Right hindlimb (tissue), 1 donor: ENCODE data around the gene C3.
"Not testable (repeated sequence)": the region's sequence is repeated elsewhere in the genome, so short reads cannot be mapped to it uniquely, and the experiment has no call there.

ENCODE experiments used
- DNase-seq: peaks from one replicate; pipeline ENCODE4 v3.0.0-alpha.2; 2018

The C3 gene

DNA sequence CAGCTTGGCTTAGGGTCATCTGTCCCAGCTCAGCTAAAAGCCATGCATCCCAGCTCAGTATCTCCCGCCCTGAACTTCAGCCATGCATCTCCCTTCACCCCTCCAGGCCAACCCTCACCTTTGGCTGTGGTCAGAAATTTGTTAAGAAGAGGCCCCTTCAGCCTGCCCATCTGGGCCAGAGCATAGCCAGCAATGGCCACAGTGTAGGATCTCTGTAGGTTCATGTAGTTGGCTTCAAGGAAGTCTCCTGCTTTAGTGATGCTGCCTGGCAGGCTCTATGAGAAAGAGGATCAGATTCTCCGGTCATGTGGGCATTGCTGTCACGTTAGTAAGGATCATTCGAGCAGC, 33.8 kb downstream of the C3 start:
- no peak for DNase-seq

DNA sequence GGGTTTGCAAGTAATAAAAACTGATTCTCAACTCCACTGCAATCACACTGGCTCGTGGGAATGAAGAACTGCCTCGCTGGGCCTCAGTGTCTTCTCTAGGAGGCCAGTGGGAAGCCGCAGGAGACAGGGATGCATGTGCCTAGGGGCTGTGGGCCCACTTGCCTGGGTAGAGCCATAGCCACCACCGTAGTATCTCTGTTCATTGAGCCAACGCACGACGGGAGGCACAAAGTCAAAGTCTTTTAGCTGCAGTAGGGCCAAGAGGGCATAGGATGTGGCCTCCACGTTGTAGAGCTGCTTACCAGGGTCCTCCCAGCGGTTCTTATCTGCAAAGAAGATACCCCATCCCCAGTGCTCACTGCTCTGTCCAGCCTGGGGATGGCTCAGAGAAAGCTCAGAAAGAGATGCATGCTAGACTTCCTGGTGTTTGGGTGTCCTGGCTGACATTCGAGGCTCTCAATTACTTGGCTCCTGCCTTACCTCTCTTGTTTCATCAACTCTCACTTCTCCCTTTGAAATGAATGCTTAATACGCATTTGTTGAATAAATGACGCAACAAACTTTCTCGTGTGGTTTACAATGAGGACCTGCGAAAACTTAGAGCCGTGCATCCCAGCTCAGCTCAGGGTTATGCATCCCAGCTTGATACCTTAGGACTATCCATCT, 34.4 kb downstream of the C3 start:
- DNase-seq: no peak

DNA sequence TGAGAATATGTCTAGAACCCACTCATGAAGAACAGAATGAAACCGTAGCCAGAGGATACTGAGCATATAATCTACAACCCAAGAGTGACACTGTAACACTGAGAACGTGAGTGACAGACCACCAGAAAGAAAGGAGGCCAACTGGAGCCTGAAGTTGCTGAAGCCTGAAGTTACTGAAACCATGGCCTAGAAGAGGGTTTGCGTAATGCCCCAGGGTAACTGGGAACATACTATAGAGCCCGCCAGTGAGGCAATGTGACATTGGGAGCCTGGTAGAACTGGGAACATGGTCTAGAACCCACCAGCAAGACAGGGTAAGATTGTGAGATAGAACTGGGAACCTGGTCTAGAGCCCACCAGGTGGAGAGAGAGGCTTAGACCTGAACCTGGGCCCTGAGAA, 35.0 kb downstream of the C3 start:
- DNase-seq: no peak

DNA sequence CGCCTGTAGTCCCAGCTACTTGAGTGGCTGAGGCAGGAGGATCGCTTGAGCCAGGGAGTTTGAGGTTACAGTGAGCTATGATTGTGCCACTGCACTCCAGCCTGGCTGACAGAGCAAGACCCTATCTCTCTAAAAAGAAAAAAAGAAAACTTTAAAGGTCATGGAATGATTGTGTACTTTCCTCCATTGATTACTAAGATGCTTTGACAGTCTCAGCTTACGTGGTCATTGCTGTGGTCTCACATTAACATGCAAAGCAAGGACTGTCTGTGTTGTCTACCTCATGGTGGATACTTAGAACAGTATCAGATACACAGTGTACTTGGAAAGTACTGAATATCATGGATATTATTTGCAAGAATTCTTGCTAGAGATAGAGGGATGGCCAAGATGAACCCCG, 36.5 kb downstream of the C3 start:
- no peak for DNase-seq

DNA sequence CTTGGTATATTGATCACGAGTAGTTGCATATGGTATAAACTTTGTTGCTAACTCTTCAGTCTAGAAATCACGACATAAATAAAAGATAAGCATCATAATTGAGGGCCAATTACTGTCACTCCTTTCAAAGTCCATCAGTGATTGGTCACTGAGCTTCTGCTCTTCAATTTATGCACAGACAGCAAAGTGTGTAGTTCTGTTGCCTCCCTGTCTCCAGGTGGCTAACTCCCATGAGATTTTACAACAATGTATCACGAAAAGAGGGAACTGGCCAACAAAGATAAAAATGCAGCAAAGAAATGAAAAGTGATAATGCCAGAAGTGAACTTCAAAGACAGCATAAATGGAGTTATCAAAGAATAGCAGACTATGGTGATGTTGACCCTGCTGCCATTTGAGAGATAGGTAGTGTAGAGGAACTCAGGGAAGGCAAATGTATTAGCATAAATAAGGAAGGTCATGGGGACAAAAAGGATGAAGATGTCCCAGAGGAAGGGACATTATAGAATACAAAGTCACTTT, 37.8 kb downstream of the C3 start:
- DNase-seq: no peak

DNA sequence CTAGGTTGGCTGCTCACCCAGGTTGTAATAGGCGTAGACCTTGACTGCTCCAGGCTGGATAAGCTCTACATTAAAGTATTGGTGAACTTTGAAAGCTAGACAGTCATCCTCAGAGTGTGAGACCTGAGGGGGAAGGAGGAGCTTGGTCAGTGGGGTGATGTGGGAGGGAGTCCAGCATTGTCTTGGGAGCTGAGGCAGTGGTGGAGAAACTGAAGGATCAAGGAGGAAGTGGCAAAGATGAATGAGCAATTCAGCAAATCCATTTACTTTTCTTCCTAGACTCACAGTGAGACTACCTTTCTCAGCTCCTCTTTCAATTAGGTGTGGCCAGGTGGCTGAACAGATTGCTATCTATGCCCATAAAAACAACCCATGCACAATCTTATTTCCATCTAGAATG, 40.3 kb downstream of the C3 start:
- no peak for DNase-seq

DNA sequence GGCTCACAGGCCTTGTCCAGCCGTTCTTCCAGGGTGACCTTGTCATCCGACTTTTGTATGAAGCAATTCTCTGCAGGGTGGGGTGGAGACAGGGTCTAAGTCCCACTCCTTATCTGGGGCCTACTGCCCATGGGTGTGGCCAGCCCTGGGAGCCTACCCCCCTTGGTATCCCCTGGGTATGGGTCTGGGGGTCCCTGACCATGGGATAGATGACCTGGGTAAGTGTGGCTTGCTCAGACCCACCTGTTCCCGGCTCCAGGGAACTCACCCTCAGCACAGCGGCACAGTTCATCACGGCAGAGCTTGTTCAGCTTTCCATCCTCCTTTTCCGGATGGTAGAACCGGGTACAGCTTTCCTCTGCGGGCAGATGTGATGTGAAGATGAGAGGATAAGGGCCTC, 41.3 kb downstream of the C3 start:
- no peak for DNase-seq

DNA sequence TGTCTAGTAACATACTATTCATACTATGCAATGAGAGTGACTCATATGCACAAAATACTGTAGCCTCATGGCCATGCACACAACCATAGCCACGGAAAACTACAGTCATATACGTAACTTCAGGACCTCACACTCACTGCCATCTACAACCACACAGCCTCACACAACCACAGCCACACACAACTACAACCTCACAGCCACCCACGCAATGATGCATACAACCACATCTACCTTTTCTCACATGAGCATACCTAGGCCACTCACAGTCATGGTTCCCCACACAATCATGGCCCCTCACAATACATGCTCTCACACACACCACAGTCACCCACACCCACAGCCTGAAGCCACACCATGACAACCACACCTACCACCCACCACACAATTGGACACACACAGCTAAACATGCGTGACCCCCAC, 41.8 kb downstream of the C3 start:
- no peak for DNase-seq

DNA sequence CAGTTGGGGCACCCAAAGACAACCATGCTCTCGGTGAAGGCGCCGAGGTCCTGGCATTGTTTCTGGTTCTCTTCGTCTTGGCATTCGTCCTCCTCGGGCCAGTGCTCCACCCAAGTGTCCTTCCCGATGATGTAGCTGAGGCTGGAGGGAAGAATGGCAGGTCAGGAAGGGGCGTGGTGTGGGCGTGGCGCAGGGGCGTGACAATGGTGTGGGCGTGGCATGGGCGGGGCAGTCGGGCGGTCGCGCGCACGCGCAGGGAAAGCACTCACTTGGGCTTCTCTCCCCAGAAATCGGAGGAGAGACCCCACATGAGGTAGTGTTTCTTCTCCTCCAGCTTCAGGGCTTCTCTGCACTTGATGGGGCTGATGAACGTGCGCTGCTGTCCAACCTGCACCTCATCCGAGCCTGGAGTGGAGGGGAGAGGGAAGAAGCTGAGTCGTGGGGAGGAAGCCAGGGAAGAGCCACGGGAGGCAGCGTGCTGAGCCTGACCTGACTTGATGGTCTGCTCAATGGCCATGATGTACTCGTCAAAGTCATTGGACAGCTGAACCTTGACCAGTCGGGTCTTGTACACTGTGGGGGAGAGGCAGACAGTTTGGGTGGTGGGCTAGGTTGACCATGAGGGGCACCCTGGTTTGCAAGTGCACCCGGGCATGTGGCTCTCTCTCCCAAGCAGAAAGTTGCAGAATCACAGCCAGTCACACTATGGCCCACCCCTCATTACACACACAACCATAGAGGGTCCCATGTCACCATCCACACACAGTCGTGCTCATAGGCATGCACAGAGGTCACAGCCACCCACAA, 42.4 kb downstream of the C3 start:
- DNase-seq: no peak

DNA sequence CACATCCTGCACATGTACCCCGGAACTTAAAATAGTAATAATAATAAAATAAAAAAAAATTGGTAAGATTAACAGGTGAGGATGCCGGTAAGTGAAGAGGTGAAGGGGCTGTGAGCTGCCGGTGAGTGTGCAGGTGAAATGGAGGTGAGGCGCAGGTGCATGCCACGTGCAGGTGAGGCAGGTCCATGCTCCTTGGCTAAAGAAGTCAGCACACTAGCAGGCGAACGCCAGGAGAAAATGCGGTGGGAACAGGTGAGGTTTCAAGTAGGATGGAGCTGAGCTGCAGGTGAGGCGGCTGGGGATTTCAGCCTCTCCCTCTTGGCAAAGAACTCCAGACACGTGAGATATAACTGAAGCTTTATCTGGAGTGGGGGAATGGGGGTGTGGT, 43.0 kb downstream of the C3 start:
- DNase-seq: no peak

DNA sequence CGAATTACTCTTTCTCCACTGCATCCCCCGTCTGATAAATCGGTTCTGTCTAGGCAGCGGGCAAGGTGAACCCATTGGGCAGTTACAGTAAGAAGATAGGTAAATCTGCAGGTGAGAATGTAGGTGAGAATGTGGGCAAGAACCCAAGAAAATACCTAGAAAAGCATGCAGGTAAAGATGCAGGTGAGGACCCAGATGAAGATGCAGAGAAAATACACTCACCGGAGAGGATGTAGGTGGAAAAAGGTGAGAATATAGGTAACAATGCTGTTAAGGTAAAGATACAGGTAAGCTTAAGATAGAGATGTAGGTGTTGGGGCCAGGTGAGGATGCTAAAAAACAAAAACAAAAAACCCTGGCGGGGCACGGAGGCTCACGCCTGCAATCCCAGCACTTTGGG, 44.2 kb downstream of the C3 start:
- no peak for DNase-seq

DNA sequence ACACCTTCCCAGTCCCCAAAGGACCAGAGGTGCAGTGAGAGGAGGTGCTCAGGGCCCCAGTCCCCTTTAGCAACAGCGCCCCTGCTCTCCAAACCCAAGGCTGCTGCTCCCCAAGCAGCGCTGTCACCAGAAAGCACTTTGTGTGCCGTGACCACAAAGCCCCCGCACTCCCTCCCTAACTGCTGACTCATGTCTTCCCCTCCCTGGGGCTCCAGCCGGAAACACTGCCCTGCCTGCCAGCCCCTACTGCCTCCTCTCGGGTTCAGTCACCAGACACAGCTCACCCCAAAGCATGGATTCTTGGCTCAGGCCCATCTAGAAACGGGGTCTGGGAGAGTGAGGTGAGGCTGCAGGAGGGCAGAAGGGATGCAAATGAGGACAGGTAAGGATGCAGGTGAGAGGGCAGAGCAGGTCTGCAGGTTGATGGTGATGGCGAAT, 45.6 kb downstream of the C3 start:
- peak; percentile 57 for DNase-seq

DNA sequence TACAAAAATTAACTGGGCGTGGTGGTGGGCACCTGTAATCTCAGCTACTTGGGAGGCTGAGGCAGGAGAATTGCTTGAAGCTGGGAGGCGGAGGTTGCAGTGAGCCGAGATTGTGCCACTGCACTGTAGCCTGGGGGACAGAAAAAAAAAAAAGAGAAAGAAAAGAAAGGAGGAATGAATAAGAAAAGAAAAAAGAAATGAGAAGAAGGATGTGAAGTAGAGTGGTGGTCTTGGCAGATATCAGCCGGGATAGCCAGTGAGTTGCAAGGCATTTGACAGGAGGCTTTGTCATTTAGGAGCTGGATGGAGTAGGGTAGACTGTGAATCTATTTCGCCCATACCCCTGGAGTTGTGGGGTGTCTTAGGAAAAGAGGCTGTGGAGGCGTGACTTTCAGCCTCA, 46.0 kb downstream of the C3 start:
- DNase-seq: not testable (repeated sequence)

DNA sequence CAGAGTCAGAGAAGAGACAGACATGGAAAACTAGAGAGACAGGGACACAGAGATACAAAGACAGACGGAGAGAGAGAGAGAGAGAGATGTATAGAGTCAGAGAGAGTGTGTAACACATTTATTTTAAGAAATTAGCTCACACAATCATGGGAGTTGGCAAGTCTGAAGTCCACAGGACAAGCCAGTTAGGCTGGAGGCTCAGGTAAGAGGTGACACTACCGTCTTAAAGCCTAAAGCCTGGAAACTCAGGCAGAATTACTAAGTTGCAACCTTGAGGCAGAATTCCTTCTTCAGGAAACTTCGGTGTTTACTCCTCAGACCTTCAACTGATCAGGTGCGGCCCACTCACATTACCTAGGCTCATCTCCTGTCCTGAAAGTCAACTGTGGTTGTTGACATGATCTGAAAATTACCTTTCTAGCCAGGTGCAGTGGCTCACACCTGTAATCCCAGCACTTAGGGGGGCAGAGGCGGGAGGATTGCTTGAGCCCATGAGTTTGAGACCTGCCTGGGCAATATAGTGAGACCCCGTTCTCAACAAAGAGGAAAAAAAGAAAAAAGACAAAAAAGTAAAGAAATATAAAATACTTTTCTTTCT, 47.7 kb downstream of the C3 start:
- DNase-seq: no peak

DNA sequence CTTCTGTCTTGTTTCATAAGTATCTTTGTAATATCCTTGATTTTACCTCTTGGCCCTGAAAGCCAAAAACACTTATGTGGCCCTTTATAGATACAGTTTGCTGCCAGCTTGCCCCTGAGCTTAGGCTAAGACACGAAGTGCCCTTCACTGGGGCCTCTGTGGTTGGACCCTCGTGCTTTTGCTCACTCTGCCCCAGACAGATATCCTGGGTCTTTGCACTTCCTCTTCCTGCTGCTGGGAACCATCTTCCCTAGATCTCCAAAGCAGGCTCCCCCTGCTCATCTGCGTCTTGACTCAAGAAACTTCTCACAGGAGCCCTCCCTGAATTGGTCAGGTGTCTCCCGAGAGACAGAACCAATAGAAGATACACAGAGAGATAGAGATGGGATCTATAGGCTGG, 48.5 kb downstream of the C3 start:
- DNase-seq: no peak

DNA sequence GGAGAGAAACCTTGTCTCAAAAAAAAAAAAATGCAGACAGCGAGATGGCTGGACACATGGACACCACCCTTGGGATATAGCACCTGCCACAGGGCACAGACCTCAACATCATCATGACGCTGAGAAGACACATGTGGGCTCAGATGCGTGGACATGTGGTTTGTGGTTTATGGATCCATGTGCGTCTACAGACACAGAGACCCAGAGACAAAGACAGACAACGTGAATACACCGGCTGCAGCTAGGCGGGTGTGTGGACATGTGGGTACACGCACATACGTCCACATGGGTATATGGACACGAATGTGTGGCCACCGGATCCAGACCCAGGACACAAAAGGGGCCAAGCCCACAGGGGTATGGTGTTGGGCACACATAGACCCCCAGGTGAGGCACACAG, 51.8 kb downstream of the C3 start:
- no peak for DNase-seq

DNA sequence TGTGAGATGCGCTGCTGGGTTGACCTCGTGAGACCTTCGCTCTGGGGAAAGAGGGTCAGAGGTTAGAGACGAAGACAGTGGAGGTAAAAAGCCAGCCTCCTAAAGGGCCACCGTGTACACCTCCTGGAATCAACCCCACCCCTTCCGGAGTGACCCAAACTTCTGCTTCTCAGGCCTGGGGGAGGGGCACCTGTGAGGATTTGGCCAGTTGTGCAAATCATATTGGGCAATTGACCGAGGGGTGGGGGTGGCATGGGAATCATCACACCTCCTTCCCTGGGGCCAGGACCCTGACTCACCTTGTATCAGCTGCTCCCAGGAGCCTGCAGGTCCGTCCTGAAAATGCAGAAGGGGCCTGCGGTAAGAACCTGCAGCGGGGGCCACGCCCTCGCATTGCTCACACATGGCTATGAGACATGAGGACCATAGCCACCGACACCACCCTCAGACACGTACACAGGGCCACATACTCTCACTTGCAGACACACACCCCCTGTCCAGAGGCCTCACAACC, 53.3 kb downstream of the C3 start:
- DNase-seq: no peak

DNA sequence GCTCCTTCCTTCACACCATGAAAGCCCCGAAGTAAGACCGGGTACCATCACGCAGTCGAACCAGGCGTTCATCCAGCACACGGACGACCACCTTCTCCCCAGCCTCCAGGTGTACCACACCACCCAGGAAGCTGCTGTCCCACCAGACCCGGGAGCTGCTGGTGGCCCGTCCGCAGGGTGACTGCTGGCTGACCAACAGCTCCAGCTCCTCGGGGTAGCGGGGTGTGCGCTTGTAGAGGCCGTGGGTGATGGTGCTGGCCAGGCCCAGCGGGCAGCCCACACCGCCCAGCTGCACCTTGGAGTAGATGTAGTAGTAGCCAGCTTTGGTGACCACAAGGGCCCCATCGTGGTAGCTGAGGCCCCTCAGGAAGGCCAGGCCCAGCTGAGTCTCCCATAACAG, 55.5 kb downstream of the C3 start:
- no peak for DNase-seq

DNA sequence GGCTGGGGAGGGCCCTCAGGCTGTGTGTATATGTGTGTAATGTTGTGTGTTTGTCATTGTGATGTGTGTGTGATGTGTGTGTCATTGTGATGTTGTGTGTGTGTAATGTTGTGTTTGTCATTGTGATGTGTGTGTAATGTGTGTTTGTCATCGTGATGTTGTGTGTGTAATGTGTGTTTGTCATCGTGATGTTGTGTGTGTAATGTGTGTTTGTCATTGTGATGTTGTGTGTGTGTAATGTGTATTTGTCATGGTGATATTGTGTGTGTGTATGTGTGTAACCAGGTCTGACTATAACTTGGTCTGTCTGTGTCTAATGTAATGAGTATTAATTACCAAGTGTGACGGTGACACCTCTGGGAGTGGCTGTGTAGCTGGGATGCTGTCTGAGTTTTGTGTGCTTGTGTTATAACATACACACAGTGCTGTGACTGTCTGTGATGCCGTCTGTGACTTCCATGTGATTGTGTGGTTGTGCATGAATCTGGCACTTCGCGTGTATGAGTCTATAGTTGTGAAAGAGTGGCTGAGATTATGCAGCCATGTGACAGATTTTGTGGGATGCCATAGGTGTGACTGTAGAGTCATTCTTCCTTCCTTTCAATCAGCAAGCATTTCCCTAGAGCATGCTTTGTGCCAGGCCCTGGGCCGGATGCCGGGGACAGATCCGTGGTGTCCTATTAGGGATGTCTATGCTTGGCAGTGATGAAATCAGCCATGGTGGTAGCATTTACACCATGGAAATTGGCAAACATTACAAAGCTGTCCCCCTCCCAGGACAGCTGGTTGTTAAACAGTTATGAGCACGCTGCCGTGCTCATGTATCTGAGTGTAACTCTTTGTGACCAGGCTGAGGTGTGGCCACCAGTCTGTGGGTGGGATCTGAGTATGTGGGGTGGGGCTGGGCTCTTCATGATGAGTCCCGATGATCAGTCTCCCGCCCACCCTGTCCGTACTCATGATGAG, 56.9 kb downstream of the C3 start:
- DNase-seq: no peak

DNA sequence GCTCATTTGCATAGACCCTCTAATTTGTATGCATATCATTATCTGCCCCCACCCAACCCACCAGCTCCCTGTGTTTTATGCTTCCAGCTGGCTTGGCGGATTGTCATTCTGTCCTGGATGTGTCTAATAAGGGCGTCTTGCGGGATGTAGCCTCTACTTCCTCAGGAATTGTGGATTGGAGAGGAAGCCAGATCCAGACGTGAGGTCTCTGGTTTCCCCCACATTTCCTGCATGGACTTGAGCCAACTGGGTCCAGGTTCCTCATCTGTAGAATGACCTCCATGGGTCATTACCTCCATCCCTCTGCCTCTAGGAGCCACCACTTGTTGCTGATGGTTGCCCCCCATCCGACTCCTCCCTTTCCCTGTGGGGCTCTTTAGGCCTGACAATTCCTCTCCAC, 57.7 kb downstream of the C3 start:
- no peak for DNase-seq

DNA sequence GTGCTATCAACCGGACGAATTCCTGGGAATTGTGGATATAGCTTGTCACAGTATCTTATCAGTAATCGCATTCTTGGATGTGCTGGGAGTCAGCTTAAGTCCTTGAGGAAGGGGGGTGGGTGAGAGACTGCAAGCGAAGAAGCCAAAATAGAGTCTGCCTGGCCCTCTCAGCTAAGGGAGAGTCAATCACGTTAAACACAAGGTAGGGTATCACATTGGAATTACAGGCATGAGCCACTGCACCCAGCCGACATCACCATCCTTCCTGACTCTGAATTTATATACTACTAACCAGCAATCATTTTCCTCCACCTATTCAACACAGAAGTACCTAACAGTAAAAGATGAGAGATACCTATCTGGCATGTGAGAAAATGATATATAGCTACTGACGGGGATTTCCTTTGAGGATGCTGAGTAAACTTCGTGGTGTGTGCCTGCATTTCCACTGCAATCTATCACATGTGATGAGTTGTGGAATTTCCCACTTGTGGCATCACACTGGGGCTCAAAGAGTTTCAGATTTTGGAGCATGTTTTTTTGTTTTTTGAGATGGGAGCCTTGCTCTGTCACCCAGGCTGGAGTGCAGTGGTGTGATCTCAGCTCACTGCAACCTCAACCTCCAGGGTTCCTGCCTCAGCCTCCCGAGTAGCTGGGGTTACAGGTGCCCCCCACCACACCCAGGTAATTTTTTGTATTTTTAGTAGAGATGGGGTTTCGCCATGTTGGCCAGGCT, 58.8 kb downstream of the C3 start:
- not testable (repeated sequence) for DNase-seq

DNA sequence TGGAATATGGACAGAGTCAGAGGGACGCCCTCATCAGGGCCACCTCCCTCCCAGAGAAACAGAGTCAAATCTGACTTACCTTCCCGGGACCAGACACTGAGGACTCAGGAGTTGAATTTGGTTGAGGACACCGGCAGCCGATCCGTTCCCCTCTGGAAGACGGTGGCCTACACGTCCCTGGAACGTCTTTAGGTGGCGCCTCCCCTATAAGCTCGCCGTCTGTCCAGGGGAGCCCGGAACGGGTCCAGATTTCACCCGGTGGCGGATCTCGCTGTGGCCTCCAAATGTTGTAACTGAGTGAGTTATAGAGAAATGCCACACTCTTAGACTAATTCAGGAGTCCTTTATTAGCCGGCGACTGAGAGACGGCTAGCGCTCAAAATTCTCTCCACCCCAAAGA, 59.5 kb downstream of the C3 start:
- no peak for DNase-seq
